B cell (primary cell): ENCODE results near the gene JRKL. TPM values are rescaled to one million over a fixed set of nuclear protein-coding genes. Genes with fewer than 3 reads are reported as not detected.

Experiments
- ATAC-seq: fragments of 200-7000 bp; cut with Tn5 transposase; one replicate; pipeline ENCODE4 v1.10.0; 2021; ENCODE audit warnings: low read depth, mild to moderate bottlenecking, moderate number of reproducible peaks, moderate library complexity
- CTCF ChIA-PET: fragments of 350-600 bp; sonication (Branson Sonifier 250); formaldehyde crosslinking; loops from one replicate; lab custom pipeline; 2021; ENCODE audit warnings: antibody characterized with exemption, inconsistent platforms; lab: Charles Lee
- POLR2A ChIA-PET: fragments of 350-600 bp; sonication (Branson Sonifier 250); formaldehyde crosslinking; loops from one replicate; lab custom pipeline; 2021; ENCODE audit warnings: antibody characterized with exemption; lab: Charles Lee
- DNase-seq: peaks from one replicate; pipeline ENCODE4 v3.0.0; 2013
- H2AFZ ChIP-seq: 2 replicates; pipeline ENCODE4 v1.6.1; 2012; ENCODE audit warnings: mild to moderate bottlenecking, low read depth, low read length; ENCODE audit not compliant: insufficient read depth, poor library complexity, severe bottlenecking
- H3K27ac ChIP-seq, 2 donors: 1 replicate in 1 of 2; 2 replicates in 1 of 2; pipeline ENCODE4 v1.5.1; 2012 to 2013; ENCODE audit warnings: low read length in 2 of 2, mild to moderate bottlenecking in 2 of 2, moderate library complexity in 1 of 2
- H3K27me3 ChIP-seq, 4 experiments: fragments of 200-600 bp in 1 of 4; sonication (generic) in 1 of 4; replicated peaks in 1 of 4; 1 replicate in 2 of 4; 2 replicates in 2 of 4; pipeline versions ENCODE4 v1.6.1 to v1.7.0; 2013 to 2016; ENCODE audit warnings: low read length in 3 of 4, mild to moderate bottlenecking in 2 of 4, mixed read lengths in 1 of 4, moderate library complexity in 1 of 4; ENCODE audit not compliant: insufficient read depth in 4 of 4, control insufficient read depth in 3 of 4; ENCODE audit errors: control extremely low read depth in 1 of 4
- H3K36me3 ChIP-seq, 2 experiments: replicated peaks in 1 of 2; 1 replicate in 1 of 2; 2 replicates in 1 of 2; pipeline versions ENCODE4 v1.6.1 to v1.7.1; 2013; ENCODE audit warnings: low read length in 1 of 2; ENCODE audit not compliant: insufficient read depth in 2 of 2, control insufficient read depth in 1 of 2; ENCODE audit errors: control extremely low read depth in 1 of 2, extremely low read depth in 1 of 2
- H3K4me1 ChIP-seq, 2 donors: fragments of 200-600 bp in 1 of 2; sonication (generic) in 1 of 2; 1 replicate in 1 of 2; 2 replicates in 1 of 2; pipeline versions ENCODE4 v1.5.1 to v1.6.1; 2013 to 2017; ENCODE audit warnings: low read length in 2 of 2; ENCODE audit not compliant: control insufficient read depth in 2 of 2, insufficient read depth in 2 of 2
- H3K4me2 ChIP-seq: replicated peaks from 2 replicates; pipeline ENCODE3; 2012; ENCODE audit warnings: mild to moderate bottlenecking, low read depth, low read length; ENCODE audit not compliant: poor library complexity, severe bottlenecking
- H3K4me3 ChIP-seq, 5 experiments: fragments of 200-600 bp in 1 of 5; sonication (generic) in 1 of 5; 1 replicate in 3 of 5; 2 replicates in 2 of 5; pipeline versions ENCODE4 v1.5.1 to v1.7.0; 2011 to 2016; ENCODE audit warnings: low read length in 4 of 5, mild to moderate bottlenecking in 4 of 5, low read depth in 2 of 5, control low read depth in 1 of 5, moderate library complexity in 1 of 5; ENCODE audit not compliant: insufficient read depth in 1 of 5; ENCODE audit errors: control extremely low read depth in 1 of 5, extremely low read depth in 1 of 5
- H3K79me2 ChIP-seq: fragments of 200-600 bp; sonication (generic); one replicate; pipeline ENCODE4 v1.6.0; 2016; ENCODE audit warnings: low read length; ENCODE audit not compliant: control insufficient read depth, insufficient read depth
- H3K9ac ChIP-seq: fragments of 200-600 bp; sonication (generic); 2 replicates; pipeline ENCODE4 v1.6.1; 2017; ENCODE audit warnings: mild to moderate bottlenecking, low read length, moderate library complexity
- H3K9me3 ChIP-seq, 3 donors: one replicate each; pipeline versions ENCODE4 v1.6.1 to v1.7.1; 2013; ENCODE audit warnings: low read length in 2 of 3; ENCODE audit not compliant: control insufficient read depth in 2 of 3, insufficient read depth in 1 of 3; ENCODE audit errors: control extremely low read depth in 1 of 3
- H4K20me1 ChIP-seq: 2 replicates; pipeline ENCODE4 v1.6.0; 2012; ENCODE audit warnings: mild to moderate bottlenecking, low read length; ENCODE audit not compliant: insufficient read depth, control insufficient read depth, poor library complexity, severe bottlenecking
- H3K27ac Mint-ChIP-seq: one replicate; pipeline ENCODE4 v1.8.0; 2021; ENCODE audit warnings: mixed read lengths
- H3K27me3 Mint-ChIP-seq: one replicate; pipeline ENCODE4 v1.8.0; 2021; ENCODE audit warnings: mixed read lengths
- H3K4me1 Mint-ChIP-seq: one replicate; pipeline ENCODE4 v1.8.0; 2021; ENCODE audit warnings: mixed read lengths
- H3K4me3 Mint-ChIP-seq: one replicate; pipeline ENCODE4 v1.8.0; 2021; ENCODE audit warnings: mixed read lengths
- H3K9me3 Mint-ChIP-seq: one replicate; pipeline ENCODE4 v1.8.0; 2022; ENCODE audit warnings: mixed read lengths; ENCODE audit not compliant: insufficient read depth
- CTCF ChIP-seq: fragments of 200-600 bp; IDR thresholded peaks from one replicate; pipeline ENCODE4 v1.8.0; 2022; ENCODE audit warnings: antibody characterized with exemption, mild to moderate bottlenecking
- EZH2 ChIP-seq: IDR thresholded peaks from 2 replicates; pipeline ENCODE4 v1.6.1; 2012; ENCODE audit warnings: borderline replicate concordance, low read depth, mild to moderate bottlenecking, moderate library complexity, low read length; ENCODE audit not compliant: insufficient read depth, poor library complexity, severe bottlenecking
- WGBS: methylation state at CpG from one replicate; pipeline ENCODE4 v1.1.5; 2013; ENCODE audit warnings: missing lambda C conversion rate; ENCODE audit not compliant: insufficient coverage; 5-methylcytosine and 5-hydroxymethylcytosine counted together
- intact Hi-C: fragments of 100-400 bp; cut with micrococcal nuclease; formaldehyde crosslinking; loops from one replicate; pipeline ENCODE4 v1.10.0; 2022
- polyA plus RNA-seq: library from polyadenylated mRNA; depleted of rRNA; stranded (reverse); fragments of >200 nt; gene quantifications from 2 replicates; pipeline ENCODE4 v1.2.3, GENCODE V29; 2012
- total RNA-seq, 2 donors: library from RNA; stranded (reverse); fragments of 120-200 nt in 1 of 2; gene quantifications; 1 replicate in 1 of 2; 2 replicates in 1 of 2; pipeline versions ENCODE4 v1.2.3 to v1.2.4, GENCODE V29; 2013 to 2022

The JRKL gene
- total and polyA plus RNA-seq, 2 donors (not counting 1 experiment from before 2014, with no cell fraction given): 2.1 to 12.9 TPM

- TF ChIP-seq CTCF (peak; percentile 94), EZH2 (no peak)
- Mint-ChIP-seq H3K4me3 (peak within 1 kb of the TSS; percentile 99), H3K9me3 (no peaks in the 10 kb centered on the region), H3K27me3 (no peaks in the 10 kb centered on the region), H3K4me1 (peaks cover 51% of the 10 kb centered on the region), H3K27ac (peak within 1 kb of the TSS; percentile 95)
- peak within 1 kb of the TSS; percentile 97 for H3K9ac ChIP-seq
- H3K4me3 ChIP-seq: peak within 1 kb of the TSS; percentile 82 to 100 (median 92)
- ChIA-PET CTCF (interaction anchor here (0.5 to 12.0 kb wide), 101 partner anchors 9 to 1276 kb away, joined by 3 to 290 read pairs (median 5); partner anchors contain the start of genes CCDC82, CEP57, FAM76B and JRKL), POLR2A (interaction anchor here (0.6 to 3.6 kb wide), 14 partner anchors 46 to 1112 kb away, joined by 3 to 26 read pairs (median 4); partner anchors contain the start of genes CCDC82 and JRKL)
- H3K27ac ChIP-seq: peak within 1 kb of the TSS; percentile 45 to 77
- peak within 1 kb of the TSS; percentile 93 for H3K4me2 ChIP-seq
- 4% methylated on average over 21 of the region's 31 CpGs for WGBS
- peaks cover 45% of the 10 kb centered on the region for H3K79me2 ChIP-seq
- peak within 1 kb of the TSS; percentile 83 for H2AFZ ChIP-seq
- peaks cover 5% of the 10 kb centered on the region for H4K20me1 ChIP-seq
- peak; percentile 93 for DNase-seq
- no peaks in the 10 kb centered on the region for H3K9me3 ChIP-seq
- no peaks in the 10 kb centered on the region for H3K27me3 ChIP-seq
- no peaks in the 10 kb centered on the region for H3K36me3 ChIP-seq
- intact Hi-C loops: loop anchor here (1.0 to 5.0 kb wide), 9 partner anchors 128 to 1191 kb away; partner anchors contain the start of gene CEP57
- peaks cover 38 to 43% of the 10 kb centered on the region in 2 donors for H3K4me1 ChIP-seq
- peak; percentile 86 for ATAC-seq
Observed at GRCh38 chr11:96342961-96343711, 46.7 kb upstream of the JRKL start, which contains the start of gene MAML2. Gene MAML2, minus strand, starts transcription at chr11:96343195. Its CDS starts 1,300 bp downstream, at chr11:96341895.

DNA sequence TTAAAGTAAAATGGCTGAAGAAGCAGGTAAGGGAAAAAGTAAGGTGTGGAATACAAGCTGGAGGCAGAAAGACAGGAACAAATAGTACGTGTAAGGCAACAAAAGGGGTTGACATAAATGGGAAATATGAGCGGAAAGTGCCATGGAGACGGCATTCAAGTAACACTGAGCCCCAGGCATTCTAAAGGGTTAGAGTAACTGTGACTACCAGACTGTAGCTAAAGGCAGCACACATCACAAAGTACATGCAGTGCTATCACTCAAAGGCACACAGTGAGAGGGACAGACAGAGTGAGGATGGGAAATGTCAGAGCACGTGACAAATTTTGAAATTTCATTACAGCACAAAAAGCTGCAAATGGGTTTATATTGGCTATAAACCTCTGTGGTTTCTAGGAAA is 33.0 kb upstream of the JRKL start:
- CTCF ChIA-PET: interaction anchor here (1.6 kb wide), 1 partner anchor 521 kb away, joined by 4 read pairs; no protein-coding TSS in a partner anchor

More for the DNA sequence above, 33.0 kb upstream of the JRKL start:
- Histone ChIP-seq H3K9me3 (no peaks in the 10 kb centered on the region), H3K79me2 (no peaks in the 10 kb centered on the region), H3K9ac (no peak overlapping the region), H3K4me2 (no peak overlapping the region), H3K36me3 (peaks cover 17 to 39% of the 10 kb centered on the region in 2 experiments), H3K4me1 (no peaks in the 10 kb centered on the region), H4K20me1 (no peaks in the 10 kb centered on the region), H3K27ac (no peak overlapping the region), H2AFZ (no peak overlapping the region), H3K4me3 (no peak overlapping the region), H3K27me3 (no peaks in the 10 kb centered on the region)
- Mint-ChIP-seq H3K4me3 (no peak overlapping the region), H3K4me1 (no peaks in the 10 kb centered on the region), H3K27ac (no peak overlapping the region), H3K9me3 (no peaks in the 10 kb centered on the region), H3K27me3 (no peaks in the 10 kb centered on the region)
- TF ChIP-seq EZH2 (no peak), CTCF (no peak)
- WGBS: 100% methylated on average over 3 of the region's 4 CpGs
- no peak for ATAC-seq
- intact Hi-C loops: no loop called here
- POLR2A ChIA-PET: no interaction called here
- no peak for DNase-seq
